T-helper 2 cell treated with Interferon-gamma antibody and Interleukin-4, amounts not matched to agents 5 μg/mL and 100 μg/mL, for 36 hours (primary cell): ENCODE measurements around the gene PCSK6.
"Not testable (repeated sequence)": the region's sequence is repeated elsewhere in the genome, so short reads cannot be mapped to it uniquely, and the experiment has no call there.

ENCODE experiments used
- DNase-seq: peaks from one replicate; pipeline ENCODE4 v3.0.0; 2021; ENCODE audit warnings: low spot score
- H3K27ac Mint-ChIP-seq: one replicate; pipeline ENCODE4 v1.8.0; 2021; ENCODE audit warnings: mild to moderate bottlenecking, mixed read lengths
- H3K27me3 Mint-ChIP-seq: one replicate; pipeline ENCODE4 v1.8.0; 2021; ENCODE audit warnings: low read depth, mixed read lengths
- H3K36me3 Mint-ChIP-seq: one replicate; pipeline ENCODE4 v1.8.0; 2021; ENCODE audit warnings: low read depth, mixed read lengths
- H3K4me1 Mint-ChIP-seq: one replicate; pipeline ENCODE4 v1.8.0; 2021; ENCODE audit warnings: low read depth, mixed read lengths
- H3K4me3 Mint-ChIP-seq: one replicate; pipeline ENCODE4 v1.8.0; 2022; ENCODE audit warnings: mild to moderate bottlenecking, moderate library complexity, mixed read lengths
- H3K9me3 Mint-ChIP-seq: one replicate; pipeline ENCODE4 v1.8.0; 2021; ENCODE audit warnings: mixed read lengths

PCSK6 gene

GRCh38 chr15:101362986-101363566, 126.4 kb downstream of the PCSK6 start:
- DNase-seq, result no peak
- Mint-ChIP-seq H3K36me3 (no peaks in the 10 kb centered on the region), H3K27ac (no peak overlapping the region), H3K9me3 (no peaks in the 10 kb centered on the region), H3K27me3 (no peaks in the 10 kb centered on the region), H3K4me1 (peaks cover 3% of the 10 kb centered on the region), H3K4me3 (no peak overlapping the region)

DNA sequence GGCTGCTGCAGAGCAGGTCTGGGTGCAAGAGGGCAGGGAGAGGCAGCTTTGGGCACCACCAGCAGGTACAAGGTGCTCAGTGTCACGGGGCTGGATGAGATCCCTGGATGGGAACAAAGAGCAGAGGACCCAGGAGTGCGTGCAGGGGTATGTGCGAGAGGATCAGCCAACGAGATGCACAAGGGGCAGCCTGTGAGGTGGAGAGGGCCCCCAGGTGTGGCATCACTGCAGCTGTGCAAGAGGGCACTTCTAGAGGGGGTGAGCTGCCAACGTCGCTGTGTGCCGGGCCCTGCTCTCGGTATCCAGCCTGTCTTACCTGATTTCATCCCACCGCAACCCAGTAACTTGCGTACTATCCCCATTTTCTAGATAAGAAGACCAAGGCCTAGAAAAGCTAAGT, 127.1 kb downstream of the PCSK6 start:
- Mint-ChIP-seq H3K4me3 (no peak overlapping the region), H3K27me3 (no peaks in the 10 kb centered on the region), H3K9me3 (no peaks in the 10 kb centered on the region), H3K27ac (no peak overlapping the region), H3K4me1 (peaks cover 3% of the 10 kb centered on the region), H3K36me3 (no peaks in the 10 kb centered on the region)
- DNase-seq, result no peak

GRCh38 chr15:101361418-101361817, 128.1 kb downstream of the PCSK6 start:
- Mint-ChIP-seq H3K4me3 (no peak overlapping the region), H3K4me1 (peaks cover 3% of the 10 kb centered on the region), H3K9me3 (no peaks in the 10 kb centered on the region), H3K27ac (no peak overlapping the region), H3K27me3 (no peaks in the 10 kb centered on the region), H3K36me3 (no peaks in the 10 kb centered on the region)
- DNase-seq, result no peak

GRCh38 chr15:101359365-101359947, 130.1 kb downstream of the PCSK6 start:
- H3K4me1 Mint-ChIP-seq, result peaks cover 3% of the 10 kb centered on the region
- no peaks in the 10 kb centered on the region for H3K9me3 Mint-ChIP-seq
- no peak for DNase-seq
- H3K27me3 Mint-ChIP-seq, result no peaks in the 10 kb centered on the region
- no peak overlapping the region for H3K4me3 Mint-ChIP-seq
- H3K27ac Mint-ChIP-seq, result no peak overlapping the region
- H3K36me3 Mint-ChIP-seq, result no peaks in the 10 kb centered on the region

GRCh38 chr15:101358895-101359294, 130.6 kb downstream of the PCSK6 start:
- Mint-ChIP-seq H3K36me3 (no peaks in the 10 kb centered on the region), H3K4me3 (no peak overlapping the region), H3K27ac (no peak overlapping the region), H3K4me1 (peaks cover 3% of the 10 kb centered on the region), H3K27me3 (no peaks in the 10 kb centered on the region), H3K9me3 (no peaks in the 10 kb centered on the region)
- DNase-seq, result no peak

DNA sequence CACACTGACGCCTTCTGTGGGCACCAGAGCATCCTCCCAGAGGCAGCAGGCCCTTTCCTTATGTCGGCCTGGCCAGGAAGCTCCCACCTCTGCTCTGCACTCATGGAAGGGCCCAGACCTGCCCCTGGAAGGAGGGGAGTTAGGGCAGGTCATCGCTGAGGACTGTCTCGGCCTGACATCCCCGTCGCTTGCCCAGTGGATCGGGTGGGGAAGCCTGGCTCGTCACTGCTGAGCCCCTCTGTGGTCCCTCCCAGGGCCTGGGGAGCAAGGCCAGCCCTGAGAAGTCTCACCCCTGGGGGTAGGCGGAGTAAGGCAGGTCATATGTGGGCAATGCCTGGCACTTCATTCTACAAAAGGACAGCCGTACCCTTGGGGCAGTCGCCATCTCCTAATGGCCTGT, 131.6 kb downstream of the PCSK6 start:
- Mint-ChIP-seq H3K4me1 (peaks cover 3% of the 10 kb centered on the region), H3K4me3 (no peak overlapping the region), H3K9me3 (no peaks in the 10 kb centered on the region), H3K27ac (no peak overlapping the region), H3K36me3 (no peaks in the 10 kb centered on the region), H3K27me3 (no peaks in the 10 kb centered on the region)
- DNase-seq, result no peak

GRCh38 chr15:101357333-101357732, 132.2 kb downstream of the PCSK6 start:
- H3K27ac Mint-ChIP-seq, result no peak overlapping the region
- no peaks in the 10 kb centered on the region for H3K36me3 Mint-ChIP-seq
- H3K9me3 Mint-ChIP-seq, result no peaks in the 10 kb centered on the region
- H3K27me3 Mint-ChIP-seq, result no peaks in the 10 kb centered on the region
- DNase-seq, result no peak
- H3K4me3 Mint-ChIP-seq, result no peak overlapping the region
- H3K4me1 Mint-ChIP-seq, result peaks cover 3% of the 10 kb centered on the region

DNA sequence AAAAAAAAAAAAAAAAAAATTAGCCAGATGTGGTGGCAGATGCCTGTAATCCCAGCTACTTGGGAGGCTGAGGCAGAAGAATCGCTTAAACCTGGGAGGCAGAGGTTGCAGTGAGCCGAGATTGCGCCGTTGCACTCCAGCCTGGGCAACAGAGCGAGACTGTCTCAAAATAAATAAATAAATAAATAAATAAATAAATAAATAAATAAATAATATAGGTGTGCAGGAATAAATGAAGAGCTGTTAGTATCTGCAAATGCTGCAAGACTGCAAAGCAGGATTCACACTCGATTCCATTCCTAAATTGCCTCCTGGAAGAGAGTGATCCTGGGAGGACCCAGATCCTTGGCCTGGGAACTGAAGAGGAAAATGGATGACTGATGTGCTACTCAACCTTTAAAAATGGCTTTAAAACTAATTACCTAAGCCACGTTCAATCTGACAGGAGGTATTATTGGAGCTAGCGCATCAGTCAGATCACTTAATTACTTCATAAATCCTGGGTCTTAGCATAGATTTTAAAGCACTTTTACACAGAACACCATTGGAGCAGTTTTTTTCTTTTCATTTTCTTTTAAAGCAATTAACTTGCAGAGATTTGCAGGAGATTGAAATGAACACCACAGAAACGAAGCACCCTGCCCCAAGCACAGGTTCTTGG, 132.9 kb downstream of the PCSK6 start:
- not testable (repeated sequence) for H3K27me3 Mint-ChIP-seq, H3K27ac Mint-ChIP-seq, H3K4me3 Mint-ChIP-seq, H3K36me3 Mint-ChIP-seq, H3K9me3 Mint-ChIP-seq, DNase-seq, H3K4me1 Mint-ChIP-seq

- Mint-ChIP-seq H3K36me3 (no peaks in the 10 kb centered on the region), H3K4me3 (no peak overlapping the region), H3K9me3 (no peaks in the 10 kb centered on the region), H3K4me1 (no peaks in the 10 kb centered on the region), H3K27me3 (no peaks in the 10 kb centered on the region), H3K27ac (no peak overlapping the region)
- DNase-seq, result no peak
These were observed 133.6 kb downstream of the PCSK6 start for GRCh38 chr15:101355678-101356464.

DNA sequence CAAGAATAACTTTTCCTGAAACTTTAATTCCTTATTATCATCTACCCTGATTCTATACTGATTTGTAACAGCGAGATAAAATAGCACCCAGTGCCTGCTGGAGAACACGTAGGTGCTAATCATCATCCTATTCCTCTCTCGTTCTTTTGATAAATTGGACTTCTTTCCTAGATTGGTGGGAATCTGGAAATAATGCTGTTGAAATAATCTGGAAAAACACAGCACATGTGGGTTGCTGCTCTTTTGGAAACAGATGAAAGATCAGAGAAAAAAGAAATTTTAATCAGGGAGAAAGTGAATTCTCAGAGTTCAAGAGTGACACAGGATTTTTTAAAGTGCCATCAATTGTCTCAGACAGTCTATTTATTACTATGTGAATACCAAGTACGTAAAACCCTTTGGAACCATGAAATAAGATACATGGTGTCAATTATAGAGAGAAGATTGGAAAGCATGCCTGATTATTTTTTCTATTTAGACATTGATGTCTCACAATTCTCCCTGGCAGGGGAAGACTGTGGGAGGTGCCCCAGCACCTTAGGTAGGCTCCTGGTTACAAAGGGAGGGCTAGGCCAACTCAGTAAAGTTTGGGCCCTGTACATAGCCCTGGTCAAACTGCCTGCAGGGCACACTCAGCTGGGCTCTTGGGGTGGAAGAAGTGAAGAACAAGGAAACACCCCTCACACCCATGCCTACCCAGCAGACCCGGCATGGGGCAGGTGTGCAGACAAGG, 134.4 kb downstream of the PCSK6 start:
- Mint-ChIP-seq H3K4me1 (no peaks in the 10 kb centered on the region), H3K4me3 (no peak overlapping the region), H3K27ac (no peak overlapping the region), H3K9me3 (no peaks in the 10 kb centered on the region), H3K27me3 (no peaks in the 10 kb centered on the region), H3K36me3 (no peaks in the 10 kb centered on the region)
- no peak for DNase-seq

- no peaks in the 10 kb centered on the region for H3K27me3 Mint-ChIP-seq
- no peaks in the 10 kb centered on the region for H3K36me3 Mint-ChIP-seq
- no peak overlapping the region for H3K27ac Mint-ChIP-seq
- H3K4me1 Mint-ChIP-seq, result no peaks in the 10 kb centered on the region
- no peak for DNase-seq
- H3K4me3 Mint-ChIP-seq, result no peak overlapping the region
- H3K9me3 Mint-ChIP-seq, result no peaks in the 10 kb centered on the region
These were observed 136.3 kb downstream of the PCSK6 start for GRCh38 chr15:101353240-101353639.

- DNase-seq, result no peak
- Mint-ChIP-seq H3K4me3 (no peak overlapping the region), H3K27me3 (peaks cover 6% of the 10 kb centered on the region), H3K4me1 (no peaks in the 10 kb centered on the region), H3K36me3 (no peaks in the 10 kb centered on the region), H3K27ac (no peak overlapping the region), H3K9me3 (no peaks in the 10 kb centered on the region)
These were observed 137.8 kb downstream of the PCSK6 start for GRCh38 chr15:101351736-101352135.

DNA sequence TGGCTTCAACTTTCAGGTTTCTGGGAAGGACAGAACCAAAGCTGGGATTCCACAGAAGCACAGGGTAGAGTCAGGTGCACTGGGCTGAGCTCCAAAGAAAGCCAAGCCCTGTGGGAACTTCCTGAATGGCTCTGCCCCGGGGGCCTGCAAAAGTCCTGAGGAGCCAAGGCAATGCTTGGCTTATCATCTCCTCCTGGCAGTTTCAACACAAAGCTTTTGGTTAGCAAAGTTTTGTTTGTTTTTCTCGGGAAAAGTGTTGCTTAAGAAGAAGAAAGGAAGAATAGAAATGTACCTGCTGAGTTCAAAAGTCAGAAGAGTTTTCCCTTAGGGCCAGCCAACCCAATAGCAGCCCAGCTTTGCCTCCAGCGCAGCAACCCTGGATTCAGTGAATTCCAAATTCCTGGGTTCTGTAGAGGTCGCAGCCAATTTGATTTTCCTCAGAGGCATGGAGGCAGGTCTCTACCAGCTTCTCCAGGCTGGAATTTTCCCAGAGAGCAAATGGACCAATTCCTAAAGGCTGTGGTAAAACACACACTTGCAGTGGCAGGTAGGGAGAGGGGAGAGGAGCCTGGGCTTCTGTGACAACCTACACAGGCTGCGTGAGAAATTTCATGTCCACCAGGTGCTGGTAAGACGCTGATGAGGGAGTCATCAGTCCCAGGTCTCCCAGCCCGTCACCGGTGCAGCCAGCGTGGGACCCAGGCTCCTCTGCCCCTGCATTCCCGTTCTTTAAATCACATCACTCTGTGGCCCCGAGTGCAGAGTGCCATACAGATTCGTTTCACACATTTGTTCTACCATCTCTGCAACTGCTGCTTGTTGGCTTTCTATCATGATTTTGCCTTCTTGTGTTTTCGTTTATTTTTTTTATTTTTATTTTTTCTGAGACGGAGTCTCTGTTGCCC, 140.2 kb downstream of the PCSK6 start:
- H3K4me3 Mint-ChIP-seq, result no peak overlapping the region
- H3K27me3 Mint-ChIP-seq, result peaks cover 10% of the 10 kb centered on the region
- no peaks in the 10 kb centered on the region for H3K36me3 Mint-ChIP-seq
- no peaks in the 10 kb centered on the region for H3K4me1 Mint-ChIP-seq
- no peaks in the 10 kb centered on the region for H3K9me3 Mint-ChIP-seq
- H3K27ac Mint-ChIP-seq, result no peak overlapping the region
- no peak for DNase-seq
